RWPE2 (cell line): ENCODE results near the gene GATAD2A.

Source experiments
- ATAC-seq: fragments of 200-7000 bp; cut with Tn5 transposase; 3 replicates; pipeline ENCODE4 v1.9.1; 2021; ENCODE audit warnings: low read depth
- DNase-seq: peaks from one replicate; pipeline ENCODE4 v3.0.0-alpha.2; 2020; ENCODE audit warnings: low spot score
- H3K27ac ChIP-seq: fragments of 450-650 bp; 2 replicates; pipeline ENCODE4 v1.5.1; 2017; ENCODE audit warnings: mild to moderate bottlenecking; ENCODE audit not compliant: poor library complexity, severe bottlenecking
- H3K27me3 ChIP-seq: fragments of 250-450 bp; sonication (Bioruptor Pico); 2 replicates; pipeline ENCODE4 v1.5.1; 2021; ENCODE audit warnings: mild to moderate bottlenecking, moderate library complexity; ENCODE audit not compliant: insufficient read depth, poor library complexity, severe bottlenecking
- H3K36me3 ChIP-seq: fragments of 250-450 bp; sonication (Bioruptor Pico); 2 replicates; pipeline ENCODE4 v1.5.1; 2020; ENCODE audit warnings: low read depth, mild to moderate bottlenecking, moderate library complexity
- H3K4me1 ChIP-seq: fragments of 250-450 bp; sonication (Bioruptor Pico); 2 replicates; pipeline ENCODE4 v1.5.1; 2021; ENCODE audit warnings: mild to moderate bottlenecking, moderate library complexity; ENCODE audit not compliant: insufficient read depth, poor library complexity, severe bottlenecking
- H3K4me3 ChIP-seq: fragments of 250-450 bp; sonication (Bioruptor Pico); 2 replicates; pipeline ENCODE4 v1.5.1; 2021; ENCODE audit warnings: mild to moderate bottlenecking, moderate library complexity; ENCODE audit not compliant: severe bottlenecking
- H3K9me3 ChIP-seq: fragments of 250-450 bp; sonication (Bioruptor Pico); 2 replicates; pipeline ENCODE4 v1.5.1; 2021; ENCODE audit warnings: mild to moderate bottlenecking, moderate library complexity; ENCODE audit not compliant: severe bottlenecking
- TF ChIP-seq, protein P1 (sequence below): fragments of 450-650 bp; IDR thresholded peaks from one replicate; pipeline ENCODE4 v1.5.1; 2017; ENCODE audit warnings: mild to moderate bottlenecking, moderate library complexity; ENCODE audit not compliant: poor library complexity, severe bottlenecking

The GATAD2A gene

DNA sequence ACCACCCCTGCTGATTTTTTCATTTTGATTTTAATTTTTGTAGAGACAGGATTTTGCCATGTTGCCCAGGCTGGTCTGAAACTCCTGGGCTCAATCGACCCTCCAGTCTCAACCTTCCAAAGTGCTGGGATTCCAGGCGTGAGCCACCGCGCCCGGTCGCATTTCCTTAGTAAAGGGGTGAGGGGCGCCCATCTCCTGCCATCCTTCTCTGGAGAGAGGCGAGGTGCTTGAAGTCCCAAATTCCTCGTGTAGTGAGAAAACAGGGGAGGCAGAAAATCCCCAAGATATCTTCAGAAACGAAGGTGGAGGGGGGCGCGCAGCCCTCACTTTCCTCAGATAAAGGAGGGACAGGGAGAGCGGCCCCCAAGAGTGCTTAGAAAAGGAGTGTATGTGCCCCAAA, 21.0 kb upstream of the GATAD2A start:
- Histone ChIP-seq H3K36me3 (0 out of 2 replicates have a peak, but pooled peaks cover 4% of the 10 kb centered on the region), H3K9me3 (no peaks in the 10 kb centered on the region), H3K27ac (peak overlapping the region; percentile 80), H3K4me3 (peak overlapping the region; percentile 29), H3K27me3 (no peaks in the 10 kb centered on the region), H3K4me1 (peaks cover 25% of the 10 kb centered on the region)
- no peak for DNase-seq
- TF ChIP-seq, protein P1, sequence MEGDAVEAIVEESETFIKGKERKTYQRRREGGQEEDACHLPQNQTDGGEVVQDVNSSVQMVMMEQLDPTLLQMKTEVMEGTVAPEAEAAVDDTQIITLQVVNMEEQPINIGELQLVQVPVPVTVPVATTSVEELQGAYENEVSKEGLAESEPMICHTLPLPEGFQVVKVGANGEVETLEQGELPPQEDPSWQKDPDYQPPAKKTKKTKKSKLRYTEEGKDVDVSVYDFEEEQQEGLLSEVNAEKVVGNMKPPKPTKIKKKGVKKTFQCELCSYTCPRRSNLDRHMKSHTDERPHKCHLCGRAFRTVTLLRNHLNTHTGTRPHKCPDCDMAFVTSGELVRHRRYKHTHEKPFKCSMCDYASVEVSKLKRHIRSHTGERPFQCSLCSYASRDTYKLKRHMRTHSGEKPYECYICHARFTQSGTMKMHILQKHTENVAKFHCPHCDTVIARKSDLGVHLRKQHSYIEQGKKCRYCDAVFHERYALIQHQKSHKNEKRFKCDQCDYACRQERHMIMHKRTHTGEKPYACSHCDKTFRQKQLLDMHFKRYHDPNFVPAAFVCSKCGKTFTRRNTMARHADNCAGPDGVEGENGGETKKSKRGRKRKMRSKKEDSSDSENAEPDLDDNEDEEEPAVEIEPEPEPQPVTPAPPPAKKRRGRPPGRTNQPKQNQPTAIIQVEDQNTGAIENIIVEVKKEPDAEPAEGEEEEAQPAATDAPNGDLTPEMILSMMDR = no peak
- ATAC-seq = no peak

DNA sequence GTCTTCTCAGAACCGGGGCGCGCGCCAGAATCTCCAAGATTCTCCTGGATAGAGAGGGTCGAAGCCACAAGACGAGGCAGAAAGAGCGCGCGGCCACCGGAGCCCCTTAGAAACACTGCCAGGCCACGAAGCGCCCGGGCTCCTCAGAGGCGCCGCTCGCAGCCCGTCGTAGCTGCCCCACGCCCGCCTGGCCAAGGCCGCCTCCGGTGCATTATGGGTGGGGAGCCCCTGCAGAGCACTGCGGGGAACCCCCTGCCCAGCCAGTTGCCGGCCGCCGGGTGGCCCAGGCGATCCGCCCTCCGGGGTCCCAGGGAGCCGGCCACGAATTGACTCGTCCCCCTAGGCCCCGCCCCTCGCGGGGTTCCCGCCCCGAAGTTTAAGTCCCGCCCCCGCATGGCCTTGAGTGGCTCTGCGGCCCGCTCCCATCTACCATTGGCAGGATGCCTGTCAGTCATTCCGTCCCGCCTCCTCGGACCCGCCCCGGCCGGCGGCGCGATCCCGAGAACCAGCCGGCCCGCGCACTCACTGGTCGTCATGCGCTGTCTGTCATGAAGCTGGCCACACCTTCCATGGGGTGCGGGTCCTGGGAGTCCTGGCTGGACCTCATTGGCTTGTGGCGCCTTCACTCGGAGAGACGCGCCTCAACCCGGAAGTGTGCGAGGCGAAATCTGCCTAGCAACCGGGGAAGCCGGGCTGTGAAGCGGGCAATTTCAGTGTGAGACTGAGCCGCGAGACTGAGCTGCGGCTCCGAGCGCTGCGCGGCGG, 20.2 kb upstream of the GATAD2A start:
- peak; percentile 100 for DNase-seq
- Histone ChIP-seq H3K9me3 (no peaks in the 10 kb centered on the region), H3K4me3 (peak overlapping the region; percentile 95), H3K27ac (peak overlapping the region; percentile 80), H3K4me1 (peaks cover 25% of the 10 kb centered on the region), H3K36me3 (0 out of 2 replicates have a peak, but pooled peaks cover 4% of the 10 kb centered on the region), H3K27me3 (no peaks in the 10 kb centered on the region)
- TF ChIP-seq, protein P1 = no peak
- peak; percentile 94 for ATAC-seq

DNA sequence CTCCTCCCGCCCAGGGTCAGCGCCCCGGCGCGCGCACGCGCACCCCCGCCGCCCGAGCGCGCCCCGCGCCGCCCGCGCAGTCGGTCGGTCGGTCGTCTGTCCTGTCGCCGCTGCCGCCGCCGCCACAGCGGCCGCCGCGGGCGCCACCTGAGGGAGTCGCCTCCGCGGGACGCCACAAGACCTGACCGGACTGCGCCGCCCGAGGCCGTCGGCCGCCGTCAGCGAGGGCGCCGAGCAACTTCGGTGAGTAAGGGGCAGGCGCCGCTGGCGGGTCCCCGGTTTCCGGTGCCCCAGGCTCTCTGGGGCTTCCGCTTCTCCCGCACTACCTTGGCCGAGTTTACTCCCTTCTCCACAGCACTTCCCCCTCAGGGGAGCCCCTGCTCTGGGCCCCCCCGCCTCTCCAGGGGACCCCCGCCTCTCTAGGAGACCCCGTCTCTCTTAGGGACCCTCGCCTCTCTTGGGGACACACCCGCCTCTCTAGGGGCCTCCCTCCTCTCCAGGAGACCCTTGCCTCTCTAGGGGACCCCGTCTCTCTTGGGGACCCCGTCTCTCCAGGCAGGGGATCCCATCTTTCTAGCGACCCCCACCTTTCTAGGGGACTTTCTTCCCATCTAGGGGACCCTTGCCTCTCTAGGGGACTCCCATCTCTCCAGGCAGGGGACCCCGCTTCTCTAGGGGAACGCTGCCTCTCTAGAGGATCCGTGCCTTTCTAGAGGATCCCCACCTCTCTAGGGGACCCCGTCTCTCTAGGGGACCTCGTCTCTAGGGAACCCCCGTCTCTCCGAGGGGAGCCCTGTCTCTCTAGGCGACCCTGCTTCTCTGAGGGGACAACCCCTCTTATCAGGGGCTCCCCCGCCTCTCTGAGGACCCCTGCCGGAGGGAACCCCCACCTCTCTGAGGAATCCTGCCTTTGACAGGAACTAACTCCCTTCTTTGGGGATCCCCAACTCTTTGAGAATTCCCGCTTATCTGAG, 19.3 kb upstream of the GATAD2A start:
- Histone ChIP-seq H3K36me3 (0 out of 2 replicates have a peak, but pooled peaks cover 4% of the 10 kb centered on the region), H3K4me3 (peak overlapping the region; percentile 95), H3K9me3 (no peaks in the 10 kb centered on the region), H3K27ac (peak overlapping the region; percentile 80), H3K4me1 (peaks cover 26% of the 10 kb centered on the region), H3K27me3 (no peaks in the 10 kb centered on the region)
- TF ChIP-seq, protein P1 = peak; percentile 32
- no peak for DNase-seq
- ATAC-seq = no peak; the same call in 2 of the 3 replicates

DNA sequence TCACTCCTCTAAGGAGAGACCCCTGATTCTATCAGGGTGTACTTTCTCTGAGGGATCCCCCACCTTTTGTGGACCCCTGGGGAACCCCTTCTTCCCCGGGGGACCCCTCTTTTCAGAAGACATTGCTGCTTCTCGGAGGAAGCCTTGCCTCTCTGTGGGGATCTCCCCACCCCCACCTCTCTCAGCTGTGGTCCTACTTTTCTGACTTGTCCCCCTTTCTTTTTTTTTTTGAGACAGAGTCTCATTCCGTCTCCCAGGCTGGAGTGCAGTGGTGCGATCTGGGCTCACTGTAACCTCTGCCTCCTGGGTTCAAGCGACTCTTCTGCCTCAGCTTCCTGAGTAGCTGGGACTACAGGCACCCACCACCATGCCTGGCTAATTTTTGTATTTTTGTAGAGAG, 18.4 kb upstream of the GATAD2A start:
- H3K9me3 ChIP-seq = no peaks in the 10 kb centered on the region
- peak overlapping the region; percentile 95 for H3K4me3 ChIP-seq
- peak overlapping the region; percentile 80 for H3K27ac ChIP-seq
- H3K27me3 ChIP-seq = no peaks in the 10 kb centered on the region
- H3K36me3 ChIP-seq = 0 out of 2 replicates have a peak, but pooled peaks cover 4% of the 10 kb centered on the region
- ATAC-seq (no peak), DNase-seq (no peak)
- peaks cover 30% of the 10 kb centered on the region for H3K4me1 ChIP-seq
- TF ChIP-seq, protein P1 = no peak
